CD4-positive, CD25-positive, alpha-beta regulatory T cell (primary cell): Measurements from ENCODE around the gene NABP1. TPM values are rescaled to one million over a fixed set of nuclear protein-coding genes. Genes with fewer than 3 reads are reported as not detected.
A peak's percentile ranks its signal among the peaks of the same experiment; 100 is the strongest.
"Not testable (repeated sequence)": the region's sequence is repeated elsewhere in the genome, so short reads cannot be mapped to it uniquely, and the experiment has no call there.

Experiments
- ATAC-seq, 2 donors: fragments of 150-1000 bp; cut with Tn5 transposase; one replicate each; pipeline ENCODE4 v1.10.0; 2021; ENCODE audit warnings: low read depth in 2 of 2, moderate number of reproducible peaks in 2 of 2, moderate library complexity in 1 of 2
- DNase-seq, 3 donors: peaks; one replicate each; pipeline versions ENCODE4 v3.0.0 to v3.0.0-alpha.2; 2012 to 2022; ENCODE audit warnings: mixed read lengths in 1 of 3
- H3K27ac ChIP-seq: one replicate; pipeline ENCODE4 v1.7.0; 2013; ENCODE audit warnings: mild to moderate bottlenecking, low read length; ENCODE audit not compliant: insufficient read depth, poor library complexity, severe bottlenecking
- H3K27me3 ChIP-seq: one replicate; pipeline ENCODE4 v1.7.0; 2013; ENCODE audit warnings: low read length; ENCODE audit not compliant: control insufficient read depth, insufficient read depth
- H3K36me3 ChIP-seq: one replicate; pipeline ENCODE4 v1.7.0; 2013; ENCODE audit warnings: mild to moderate bottlenecking, low read length, moderate library complexity; ENCODE audit not compliant: control insufficient read depth, insufficient read depth
- H3K4me1 ChIP-seq: 2 replicates; pipeline ENCODE4 v1.7.0; 2013; ENCODE audit warnings: mild to moderate bottlenecking, low read length; ENCODE audit not compliant: insufficient read depth, control insufficient read depth, poor library complexity, severe bottlenecking
- H3K4me3 ChIP-seq: one replicate; pipeline ENCODE4 v1.7.0; 2013; ENCODE audit warnings: low read depth, mild to moderate bottlenecking, low read length, moderate library complexity
- H3K9me3 ChIP-seq, 2 experiments: 1 replicate in 1 of 2; 2 replicates in 1 of 2; pipeline ENCODE4 v1.7.0; 2013; ENCODE audit warnings: low read length in 2 of 2, mild to moderate bottlenecking in 1 of 2, moderate library complexity in 1 of 2; ENCODE audit not compliant: control insufficient read depth in 2 of 2
- H3K27ac Mint-ChIP-seq, 3 donors: one replicate each; pipeline ENCODE4 v1.8.0; 2020 to 2022; ENCODE audit warnings: mild to moderate bottlenecking in 3 of 3, mixed read lengths in 3 of 3, moderate library complexity in 2 of 3
- H3K27me3 Mint-ChIP-seq: one replicate; pipeline ENCODE4 v1.8.0; 2022; ENCODE audit warnings: mild to moderate bottlenecking, mixed read lengths
- H3K36me3 Mint-ChIP-seq: one replicate; pipeline ENCODE4 v1.8.0; 2020; ENCODE audit warnings: mixed read lengths
- H3K4me1 Mint-ChIP-seq, 4 donors: one replicate each; pipeline ENCODE4 v1.8.0; 2020 to 2022; ENCODE audit warnings: mixed read lengths in 4 of 4, mild to moderate bottlenecking in 1 of 4
- H3K4me3 Mint-ChIP-seq, 4 donors: one replicate each; pipeline ENCODE4 v1.8.0; 2020 to 2022; ENCODE audit warnings: mild to moderate bottlenecking in 4 of 4, mixed read lengths in 4 of 4, moderate library complexity in 3 of 4
- H3K9me3 Mint-ChIP-seq, 7 donors: one replicate each; pipeline ENCODE4 v1.8.0; 2020 to 2022; ENCODE audit warnings: mixed read lengths in 7 of 7, mild to moderate bottlenecking in 3 of 7, moderate library complexity in 2 of 7
- polyA plus RNA-seq, 4 donors: library from polyadenylated mRNA; unstranded; fragments of 300-500 nt; fragmentation: Illumina TruSeq; gene quantifications; one replicate each; pipeline ENCODE4 v1.2.3, GENCODE V29; 2021
- total RNA-seq: library from RNA; stranded (reverse); gene quantifications from one replicate; pipeline ENCODE4 v1.2.3, GENCODE V29; 2022

The NABP1 gene
- total and polyA plus RNA-seq, 5 donors from 2014 or later, result 23.2 to 170 (median 26.8) TPM

GRCh38 chr2:191643429-191643828 lies 34.5 kb upstream of the NABP1 start:
- DNase-seq (no peak), ATAC-seq (no peak)
- Histone ChIP-seq H3K4me3 (no peak overlapping the region), H3K9me3 (no peaks in the 10 kb centered on the region), H3K4me1 (peaks cover 4% of the 10 kb centered on the region), H3K36me3 (no peaks in the 10 kb centered on the region), H3K27ac (no peak overlapping the region), H3K27me3 (no peaks in the 10 kb centered on the region)
- no peaks in the 10 kb centered on the region for H3K27me3 Mint-ChIP-seq
- no peaks in the 10 kb centered on the region for H3K9me3 Mint-ChIP-seq
- H3K36me3 Mint-ChIP-seq, result no peaks in the 10 kb centered on the region
- H3K4me3 Mint-ChIP-seq, result no peak overlapping the region
- no peak overlapping the region for H3K27ac Mint-ChIP-seq
- H3K4me1 Mint-ChIP-seq, result peaks cover 7 to 38% (median 30%) of the 10 kb centered on the region in 4 donors

- H3K4me3 Mint-ChIP-seq, H3K27ac Mint-ChIP-seq, H3K27me3 ChIP-seq, H3K27ac ChIP-seq, DNase-seq, H3K4me1 ChIP-seq, H3K9me3 ChIP-seq, ATAC-seq, H3K9me3 Mint-ChIP-seq, H3K4me3 ChIP-seq, H3K36me3 Mint-ChIP-seq, H3K36me3 ChIP-seq, H3K27me3 Mint-ChIP-seq: not testable (repeated sequence)
- peaks cover 5 to 33% (median 24%) of the 10 kb centered on the region in 4 donors for H3K4me1 Mint-ChIP-seq
Measured at GRCh38 chr2:191644613-191645012, 33.3 kb upstream of the NABP1 start.

- Histone ChIP-seq H3K27ac (no peak overlapping the region), H3K27me3 (no peaks in the 10 kb centered on the region), H3K9me3 (no peaks in the 10 kb centered on the region), H3K4me1 (no peaks in the 10 kb centered on the region), H3K4me3 (no peak overlapping the region), H3K36me3 (no peaks in the 10 kb centered on the region)
- Mint-ChIP-seq H3K27me3 (no peaks in the 10 kb centered on the region), H3K4me3 (no peak overlapping the region), H3K36me3 (no peaks in the 10 kb centered on the region), H3K4me1 (peaks cover 5 to 33% (median 23%) of the 10 kb centered on the region in 4 donors), H3K27ac (peak overlapping the region in 1 of 3 donors; percentile 14), H3K9me3 (no peaks in the 10 kb centered on the region)
- DNase-seq (no peak), ATAC-seq (no peak)
Measured at GRCh38 chr2:191645032-191645431, 32.9 kb upstream of the NABP1 start.

GRCh38 chr2:191645434-191646162 lies 32.3 kb upstream of the NABP1 start:
- H3K4me3 Mint-ChIP-seq, result no peak overlapping the region
- Histone ChIP-seq H3K36me3 (no peaks in the 10 kb centered on the region), H3K27ac (no peak overlapping the region), H3K27me3 (no peaks in the 10 kb centered on the region), H3K9me3 (no peaks in the 10 kb centered on the region), H3K4me3 (no peak overlapping the region), H3K4me1 (no peaks in the 10 kb centered on the region)
- H3K27ac Mint-ChIP-seq, result peak overlapping the region in 1 of 3 donors; percentile 14
- no peaks in the 10 kb centered on the region for H3K27me3 Mint-ChIP-seq
- no peaks in the 10 kb centered on the region for H3K36me3 Mint-ChIP-seq
- H3K9me3 Mint-ChIP-seq, result no peaks in the 10 kb centered on the region
- DNase-seq (no peak), ATAC-seq (no peak)
- peaks cover 5 to 30% (median 19%) of the 10 kb centered on the region in 4 donors for H3K4me1 Mint-ChIP-seq

GRCh38 chr2:191646163-191646902 lies 31.6 kb upstream of the NABP1 start:
- no peak overlapping the region for H3K27ac ChIP-seq
- Mint-ChIP-seq H3K27ac (no peak overlapping the region), H3K4me3 (no peak overlapping the region), H3K9me3 (no peaks in the 10 kb centered on the region), H3K36me3 (no peaks in the 10 kb centered on the region), H3K27me3 (no peaks in the 10 kb centered on the region), H3K4me1 (peaks cover 7 to 28% (median 15%) of the 10 kb centered on the region in 4 donors)
- no peak overlapping the region for H3K4me3 ChIP-seq
- no peaks in the 10 kb centered on the region for H3K4me1 ChIP-seq
- ATAC-seq (no peak), DNase-seq (no peak)
- H3K27me3 ChIP-seq, result no peaks in the 10 kb centered on the region
- no peaks in the 10 kb centered on the region for H3K36me3 ChIP-seq
- no peaks in the 10 kb centered on the region for H3K9me3 ChIP-seq

GRCh38 chr2:191649519-191649918 lies 28.4 kb upstream of the NABP1 start:
- Histone ChIP-seq H3K9me3 (no peaks in the 10 kb centered on the region), H3K27me3 (no peaks in the 10 kb centered on the region), H3K4me1 (no peaks in the 10 kb centered on the region), H3K36me3 (no peaks in the 10 kb centered on the region), H3K4me3 (no peak overlapping the region), H3K27ac (no peak overlapping the region)
- H3K9me3 Mint-ChIP-seq, result no peaks in the 10 kb centered on the region
- DNase-seq, result no peak
- H3K36me3 Mint-ChIP-seq, result no peaks in the 10 kb centered on the region
- peak overlapping the region in 1 of 3 donors; percentile 33 for H3K27ac Mint-ChIP-seq
- no peak for ATAC-seq
- H3K4me1 Mint-ChIP-seq, result peaks cover 2 to 20% (median 10%) of the 10 kb centered on the region in 4 donors
- no peaks in the 10 kb centered on the region for H3K27me3 Mint-ChIP-seq
- H3K4me3 Mint-ChIP-seq, result no peak overlapping the region

GRCh38 chr2:191650896-191651773 lies 26.8 kb upstream of the NABP1 start:
- Histone ChIP-seq H3K27me3 (no peaks in the 10 kb centered on the region), H3K27ac (no peak overlapping the region), H3K4me3 (no peak overlapping the region), H3K36me3 (no peaks in the 10 kb centered on the region), H3K9me3 (no peaks in the 10 kb centered on the region), H3K4me1 (no peaks in the 10 kb centered on the region)
- H3K27me3 Mint-ChIP-seq, result no peaks in the 10 kb centered on the region
- ATAC-seq (no peak), DNase-seq (no peak)
- peaks cover under 1 to 13% (median 8%) of the 10 kb centered on the region in 4 donors for H3K4me1 Mint-ChIP-seq
- no peak overlapping the region for H3K27ac Mint-ChIP-seq
- H3K4me3 Mint-ChIP-seq, result no peak overlapping the region
- no peaks in the 10 kb centered on the region for H3K36me3 Mint-ChIP-seq
- H3K9me3 Mint-ChIP-seq, result no peaks in the 10 kb centered on the region
